H1 (cell line): ENCODE measurements around the gene TEX28. TPM values are rescaled to one million over a fixed set of nuclear protein-coding genes. Genes with fewer than 3 reads are reported as not detected.
"Not testable (repeated sequence)": the region's sequence is repeated elsewhere in the genome, so short reads cannot be mapped to it uniquely, and the experiment has no call there.

ENCODE experiments used
- CTCF ChIA-PET: fragments of 300-600 bp; sonication (Branson Sonifier 250); formaldehyde crosslinking; loops from one replicate; lab custom pipeline; 2021; ENCODE audit not compliant: partially characterized antibody; lab: Charles Lee
- POLR2A ChIA-PET: fragments of 300-600 bp; sonication (Branson Sonifier 250); formaldehyde crosslinking; loops from one replicate; lab custom pipeline; 2021; ENCODE audit warnings: inconsistent platforms; ENCODE audit not compliant: partially characterized antibody; lab: Charles Lee
- DNase-seq, 2 experiments: peaks; one replicate each; pipeline versions ENCODE4 v3.0.0 to v3.0.0-alpha.2; 2010 to 2022; ENCODE audit warnings: low spot score in 2 of 2, low read depth in 1 of 2, mixed read lengths in 1 of 2
- FAIRE-seq: peaks from 2 replicates; lab custom pipeline; 2011; peaks lifted over from hg19 to GRCh38; lab: Jason Lieb, UNC
- H2AFZ ChIP-seq: 2 replicates; pipeline ENCODE4 v1.8.1; 2012; ENCODE audit warnings: low read length, inconsistent platforms
- H2AK5ac ChIP-seq: 2 replicates; pipeline ENCODE4 v1.6.1; 2013; ENCODE audit warnings: low read depth, low read length
- H2BK120ac ChIP-seq: replicated peaks from 2 replicates; pipeline ENCODE3; 2013; ENCODE audit warnings: low read depth, low read length, inconsistent platforms
- H2BK12ac ChIP-seq: 2 replicates; pipeline ENCODE4 v1.6.1; 2013; ENCODE audit warnings: low read depth, low read length
- H2BK15ac ChIP-seq: 2 replicates; pipeline ENCODE4 v1.6.1; 2013; ENCODE audit warnings: low read length
- H2BK20ac ChIP-seq: 2 replicates; pipeline ENCODE4 v1.6.1; 2013; ENCODE audit warnings: low read length
- H2BK5ac ChIP-seq: 2 replicates; pipeline ENCODE4 v1.6.1; 2013; ENCODE audit warnings: low read depth, low read length
- H3K14ac ChIP-seq: 2 replicates; pipeline ENCODE4 v1.6.1; 2013; ENCODE audit warnings: inconsistent platforms; ENCODE audit not compliant: insufficient read length
- H3K18ac ChIP-seq: 2 replicates; pipeline ENCODE4 v1.6.1; 2013; ENCODE audit warnings: low read length; ENCODE audit errors: extremely low read depth
- H3K23ac ChIP-seq: 2 replicates; pipeline ENCODE4 v1.6.1; 2013; ENCODE audit warnings: inconsistent platforms; ENCODE audit not compliant: insufficient read length
- H3K23me2 ChIP-seq: 2 replicates; pipeline ENCODE4 v1.6.1; 2013; ENCODE audit warnings: low read depth, low read length
- H3K27ac ChIP-seq: 2 replicates; pipeline ENCODE4 v1.6.1; 2011; ENCODE audit warnings: low read depth, low read length, inconsistent platforms
- H3K27me3 ChIP-seq, 4 experiments: replicated peaks in 1 of 4; 1 replicate in 1 of 4; 2 replicates in 3 of 4; pipeline versions ENCODE4 v1.6.1 to v1.8.1; 2011 to 2013; ENCODE audit warnings: low read length in 3 of 4, mild to moderate bottlenecking in 3 of 4, inconsistent platforms in 2 of 4, mixed read lengths in 2 of 4, moderate library complexity in 1 of 4; ENCODE audit not compliant: control insufficient read depth in 3 of 4, insufficient read depth in 3 of 4; ENCODE audit errors: extremely low read depth in 1 of 4
- H3K36me3 ChIP-seq, 4 experiments: 2 replicates each; pipeline versions ENCODE4 v1.6.1 to v1.8.1; 2011 to 2013; ENCODE audit warnings: mild to moderate bottlenecking in 4 of 4, low read length in 3 of 4, moderate library complexity in 2 of 4, control low read depth in 1 of 4, inconsistent platforms in 1 of 4; ENCODE audit not compliant: insufficient read depth in 4 of 4, control insufficient read depth in 2 of 4
- H3K4ac ChIP-seq: replicated peaks from 2 replicates; pipeline ENCODE3; 2013; ENCODE audit warnings: low read length, low read depth, mixed read lengths, inconsistent platforms; ENCODE audit not compliant: insufficient read length
- H3K4me1 ChIP-seq, 4 experiments: replicated peaks in 1 of 4; 1 replicate in 1 of 4; 2 replicates in 3 of 4; pipeline versions ENCODE4 v1.6.1 to v1.8.1; 2011 to 2013; ENCODE audit warnings: low read length in 3 of 4, inconsistent platforms in 2 of 4, mixed read lengths in 1 of 4; ENCODE audit not compliant: insufficient read depth in 4 of 4, control insufficient read depth in 3 of 4
- H3K4me2 ChIP-seq, 2 experiments: 2 replicates each; pipeline versions ENCODE4 v1.6.1 to v1.8.1; 2011 to 2013; ENCODE audit warnings: low read depth in 2 of 2, low read length in 2 of 2, control low read depth in 1 of 2, inconsistent platforms in 1 of 2, mild to moderate bottlenecking in 1 of 2; ENCODE audit not compliant: insufficient read depth in 1 of 2
- H3K4me3 ChIP-seq, 4 experiments: fragments of 200-600, 300-600 bp in 1 of 4; sonication (generic), shearing (Covaris generic), sonication (Bioruptor Twin) in 1 of 4; 2 replicates each; pipeline versions ENCODE4 v1.5.1 to v1.8.1; 2011 to 2016; ENCODE audit warnings: low read length in 4 of 4, low read depth in 3 of 4, control low read depth in 2 of 4, inconsistent platforms in 2 of 4, mild to moderate bottlenecking in 2 of 4, mixed read lengths in 1 of 4, moderate library complexity in 1 of 4; ENCODE audit not compliant: insufficient read depth in 2 of 4; ENCODE audit errors: extremely low read depth in 1 of 4
- H3K56ac ChIP-seq: replicated peaks from 2 replicates; pipeline ENCODE3; 2013; ENCODE audit warnings: low read depth, mild to moderate bottlenecking, mixed read lengths, low read length, inconsistent platforms; ENCODE audit not compliant: insufficient read length
- H3K79me1 ChIP-seq: 2 replicates; pipeline ENCODE4 v1.6.1; 2013; ENCODE audit warnings: low read depth, low read length, control low read depth
- H3K79me2 ChIP-seq, 2 experiments: 2 replicates each; pipeline versions ENCODE4 v1.6.1 to v1.8.1; 2012 to 2013; ENCODE audit warnings: low read length in 2 of 2, mild to moderate bottlenecking in 2 of 2, inconsistent platforms in 1 of 2; ENCODE audit not compliant: insufficient read depth in 2 of 2, control insufficient read depth in 1 of 2
- H3K9ac ChIP-seq, 4 experiments: replicated peaks in 1 of 4; 1 replicate in 1 of 4; 2 replicates in 3 of 4; pipeline versions ENCODE4 v1.6.1 to v1.8.1; 2011 to 2013; ENCODE audit warnings: low read depth in 3 of 4, low read length in 3 of 4, control low read depth in 2 of 4, mild to moderate bottlenecking in 2 of 4, moderate library complexity in 2 of 4, inconsistent platforms in 1 of 4; ENCODE audit errors: extremely low read depth in 1 of 4
- H3K9me3 ChIP-seq, 2 experiments: 2 replicates each; pipeline versions ENCODE4 v1.6.1 to v1.8.1; 2012 to 2013; ENCODE audit warnings: mild to moderate bottlenecking in 2 of 2, moderate library complexity in 2 of 2, control low read depth in 1 of 2, inconsistent platforms in 1 of 2, low read depth in 1 of 2, low read length in 1 of 2, mixed read lengths in 1 of 2; ENCODE audit not compliant: insufficient read depth in 2 of 2
- H4K20me1 ChIP-seq, 2 experiments: replicated peaks in 1 of 2; 2 replicates each; pipeline versions ENCODE3 to v1.8.1; 2011 to 2013; ENCODE audit warnings: inconsistent platforms in 2 of 2, low read length in 2 of 2, mild to moderate bottlenecking in 1 of 2; ENCODE audit not compliant: insufficient read depth in 2 of 2, control insufficient read depth in 1 of 2
- H4K5ac ChIP-seq: 2 replicates; pipeline ENCODE4 v1.6.1; 2013; ENCODE audit warnings: low read length, low read depth, mixed read lengths, inconsistent platforms; ENCODE audit not compliant: insufficient read length
- H4K8ac ChIP-seq: 2 replicates; pipeline ENCODE4 v1.8.0; 2013; ENCODE audit warnings: mild to moderate bottlenecking, moderate library complexity, low read length, inconsistent platforms; ENCODE audit not compliant: insufficient read depth; ENCODE audit errors: extremely low read depth
- H4K91ac ChIP-seq: replicated peaks from 2 replicates; pipeline ENCODE3; 2013; ENCODE audit warnings: low read length, mixed read lengths, inconsistent platforms; ENCODE audit not compliant: insufficient read length
- WGBS, 2 experiments: shearing (Covaris generic) in 1 of 2; methylation state at CpG; one replicate each; pipeline versions ENCODE4 v1.1.6 to v1.1.7; 2013 to 2015; ENCODE audit warnings: low lambda C conversion rate in 2 of 2, mixed read lengths in 2 of 2, inconsistent platforms in 1 of 2, low coverage in 1 of 2, missing lambda C conversion rate in 1 of 2; ENCODE audit not compliant: insufficient replicate concordance in 2 of 2, insufficient coverage in 1 of 2, insufficient read length in 1 of 2; ENCODE audit errors: extremely low coverage in 1 of 2, missing lambda C conversion rate in 1 of 2; 5-methylcytosine and 5-hydroxymethylcytosine counted together
- polyA plus RNA-seq, 7 experiments: library from polyadenylated mRNA; depleted of rRNA in 3 of 7; stranded (reverse) in 5 of 7; unstranded in 2 of 7; fragments of >200 nt in 5 of 7; fragments of 200-250 nt in 2 of 7; gene quantifications; 1 replicate in 5 of 7; 2 replicates in 1 of 7; 4 replicates in 1 of 7; pipeline versions ENCODE4 v1.2.1 to v1.2.3, GENCODE V29; 2011 to 2013; ENCODE audit warnings: missing spikeins in 2 of 7, mixed read lengths in 2 of 7
- total RNA-seq: library from RNA; stranded (reverse); fragmentation: NEBNext Ultra II Directional; extraction: Animal tissue kit (Norgen Biotek cat#: 25700); gene quantifications from 2 replicates; pipeline ENCODE4 v1.2.1, GENCODE V29; 2021

Gene TEX28
- total and polyA plus RNA-seq, 2 of the 8 experiments (the other 6 are each of a cell fraction or from before 2014, with no cell fraction given), result not detected

DNA sequence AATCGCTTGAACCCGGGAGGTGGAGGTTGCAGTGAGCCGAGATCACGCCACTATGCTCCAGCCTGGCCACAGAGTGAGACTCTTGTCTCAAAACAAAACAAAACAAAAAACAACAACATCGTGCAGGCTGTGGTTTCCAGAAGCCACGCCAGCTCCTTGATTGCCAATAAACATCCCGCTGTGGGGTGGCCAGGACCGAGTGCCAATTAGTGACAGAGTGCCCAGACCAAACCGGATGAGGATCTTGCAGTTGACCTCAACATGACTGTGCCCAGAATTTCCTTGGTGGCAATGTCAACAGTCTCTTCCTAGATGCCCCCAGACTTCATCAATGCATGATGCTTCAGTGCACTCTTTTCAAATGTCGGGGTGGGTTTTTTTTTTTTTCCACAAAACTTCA lies 36.2 kb downstream of the TEX28 start:
- H3K4me3 ChIP-seq, H4K20me1 ChIP-seq, H3K27me3 ChIP-seq, H3K27ac ChIP-seq, H4K91ac ChIP-seq, H3K56ac ChIP-seq, H2AK5ac ChIP-seq, H2BK15ac ChIP-seq, H3K18ac ChIP-seq, H3K23me2 ChIP-seq, H3K9ac ChIP-seq, H2BK12ac ChIP-seq, CTCF ChIA-PET, H4K8ac ChIP-seq, H3K9me3 ChIP-seq, H3K14ac ChIP-seq, H3K79me1 ChIP-seq, H3K79me2 ChIP-seq, H2BK20ac ChIP-seq, H3K4me2 ChIP-seq, DNase-seq, H4K5ac ChIP-seq, H3K23ac ChIP-seq, H2BK120ac ChIP-seq, H2AFZ ChIP-seq, H3K4me1 ChIP-seq, H3K4ac ChIP-seq, POLR2A ChIA-PET, H3K36me3 ChIP-seq, FAIRE-seq, H2BK5ac ChIP-seq: not testable (repeated sequence)
- WGBS, 2 experiments, result no CpG with 5 or more reads among the region's 10 CpGs

- H2BK15ac ChIP-seq, H4K91ac ChIP-seq, H3K4me3 ChIP-seq, FAIRE-seq, H3K56ac ChIP-seq, H2BK12ac ChIP-seq, H3K4ac ChIP-seq, H4K8ac ChIP-seq, CTCF ChIA-PET, H4K5ac ChIP-seq, H3K27me3 ChIP-seq, H2BK5ac ChIP-seq, H3K23me2 ChIP-seq, H3K9ac ChIP-seq, H2BK120ac ChIP-seq, H2AK5ac ChIP-seq, DNase-seq, H3K27ac ChIP-seq, H4K20me1 ChIP-seq, H3K18ac ChIP-seq, H3K23ac ChIP-seq, H2AFZ ChIP-seq, H3K4me2 ChIP-seq, H3K79me2 ChIP-seq, H3K4me1 ChIP-seq, H3K36me3 ChIP-seq, H2BK20ac ChIP-seq, POLR2A ChIA-PET, H3K14ac ChIP-seq, H3K9me3 ChIP-seq, H3K79me1 ChIP-seq: not testable (repeated sequence)
- WGBS, 2 experiments, result no CpG with 5 or more reads among the region's 17 CpGs
These were observed 37.6 kb downstream of the TEX28 start, which contains the start of gene OPN1MW3 for GRCh38 chrX:154257282-154257681. OPN1MW3 (plus strand) TSS chrX:154257582; CDS start chrX:154257620, 38 bp downstream.
